T47D (cell line): ENCODE results near the gene CDH16.
"Not testable (repeated sequence)": the region's sequence is repeated elsewhere in the genome, so short reads cannot be mapped to it uniquely, and the experiment has no call there.

Experiments
- DNase-seq, 2 experiments: peaks; one replicate each; pipeline versions ENCODE4 v3.0.0 to v3.0.0-alpha.2; 2011 to 2012; ENCODE audit warnings: low read depth in 1 of 2, low spot score in 1 of 2
- JUND ChIP-seq: IDR thresholded peaks from 2 replicates; pipeline ENCODE4 v1.6.1; 2012; ENCODE audit warnings: low read depth
- in situ Hi-C: cut with HindIII; loops from 2 replicates; pipeline ENCODE4 v1.10.0; 2016; ENCODE audit warnings: low sequenced_read_pairs, low pct_unique_long_range_greater_than_20kb

The CDH16 gene

DNA sequence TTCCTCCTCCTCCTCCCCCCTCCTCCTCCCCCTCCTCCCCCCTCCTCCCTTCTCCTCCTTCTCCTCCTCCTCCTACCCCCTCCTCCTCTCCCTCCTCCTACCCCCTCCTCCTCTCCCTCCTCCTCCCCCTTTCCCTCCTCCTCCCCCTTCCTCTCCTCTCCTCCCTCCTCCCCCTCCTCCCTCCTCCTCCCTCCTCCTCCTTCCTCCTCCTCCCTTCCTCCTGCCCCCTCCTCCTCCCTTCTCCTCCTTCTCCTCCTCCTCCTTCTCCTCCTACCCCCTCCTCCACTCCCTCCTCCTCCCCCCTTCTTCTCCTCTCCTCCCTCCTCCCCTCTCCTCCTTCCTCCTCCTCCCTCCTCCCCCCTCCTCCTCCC is 45.0 kb downstream of the CDH16 start:
- DNase-seq = peak in 1 of 2 experiments; percentile 81
- TF ChIP-seq JUND = no peak
- in situ Hi-C loops = no loop called here

DNA sequence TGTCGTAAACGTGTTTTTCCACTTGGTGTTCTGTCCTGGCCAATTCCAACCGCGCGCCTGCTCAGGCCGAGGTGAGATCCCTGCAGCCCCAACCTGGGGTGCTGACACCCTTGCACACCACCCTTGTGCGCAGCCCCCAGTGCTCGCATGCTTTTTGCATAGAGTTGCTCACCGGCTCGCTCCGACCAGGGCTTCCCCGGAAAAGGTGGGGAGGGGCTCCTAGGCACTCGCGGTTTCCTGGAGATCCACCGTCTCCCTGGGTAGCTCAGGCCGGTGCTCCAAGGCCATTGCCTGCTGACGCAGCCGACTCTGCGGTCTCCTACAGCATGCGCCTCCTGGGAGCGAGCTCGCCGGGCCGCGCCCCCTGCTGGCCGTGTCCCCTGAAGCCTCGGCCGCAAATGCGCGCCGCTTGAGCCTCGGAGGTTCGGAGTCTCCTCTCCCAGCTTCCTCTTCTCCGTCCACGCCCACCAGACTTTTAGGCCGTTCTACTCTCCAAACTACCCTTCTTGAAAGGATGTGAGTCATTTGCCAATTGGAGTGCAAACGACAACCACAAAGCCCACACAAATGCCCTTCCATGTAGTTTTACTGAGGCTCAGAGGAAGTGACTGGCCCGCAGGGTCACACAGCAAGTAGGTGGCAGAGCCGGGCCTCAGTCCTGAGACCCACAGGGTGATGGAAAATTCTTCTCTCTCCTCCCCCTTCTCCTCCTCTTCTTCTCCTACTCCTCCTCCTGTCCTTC is 45.6 kb downstream of the CDH16 start:
- in situ Hi-C loops = no loop called here
- TF ChIP-seq JUND = no peak
- peak; percentile 68 to 89 for DNase-seq

DNA sequence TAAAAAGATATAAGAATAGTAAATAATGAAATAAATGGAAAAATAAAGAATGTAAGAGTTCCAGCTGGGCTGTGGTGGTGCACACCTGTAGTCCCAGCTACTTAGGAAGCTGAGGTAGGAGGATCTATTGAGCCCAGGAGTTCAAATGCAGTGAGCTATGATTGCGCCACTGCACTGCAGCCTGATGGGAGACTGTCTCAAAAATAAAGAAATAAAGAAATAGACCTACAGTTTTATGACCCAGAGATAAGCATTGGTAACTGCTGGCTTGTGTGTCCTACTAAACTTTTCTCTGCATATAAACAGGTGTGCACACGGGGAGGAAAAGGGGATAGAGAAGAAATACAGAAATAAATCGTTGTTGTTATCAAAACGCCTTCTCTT is 46.1 kb downstream of the CDH16 start:
- in situ Hi-C loops = no loop called here
- no peak for TF ChIP-seq JUND
- no peak for DNase-seq

DNA sequence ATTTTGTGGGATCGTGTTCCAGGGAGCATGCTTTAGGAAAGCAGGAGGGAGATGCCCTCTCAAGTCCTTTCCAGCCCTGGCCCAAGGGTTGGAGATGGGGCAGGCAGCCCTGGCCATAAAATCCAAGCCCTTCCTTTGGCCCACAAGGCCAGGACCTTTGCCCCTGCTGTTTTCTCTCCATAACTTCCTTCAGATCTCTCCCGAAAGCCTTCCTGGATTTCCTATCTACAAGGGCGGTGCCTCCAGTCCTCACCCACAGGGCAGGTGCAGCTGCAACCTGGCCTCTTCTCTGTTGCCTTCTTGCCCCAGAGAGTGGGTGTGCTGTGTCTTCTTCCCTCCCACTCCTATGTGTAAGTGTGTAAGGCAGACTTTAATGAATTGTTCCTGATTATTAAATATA is 46.8 kb downstream of the CDH16 start:
- no peak for TF ChIP-seq JUND
- no peak for DNase-seq
- in situ Hi-C loops = no loop called here

DNA sequence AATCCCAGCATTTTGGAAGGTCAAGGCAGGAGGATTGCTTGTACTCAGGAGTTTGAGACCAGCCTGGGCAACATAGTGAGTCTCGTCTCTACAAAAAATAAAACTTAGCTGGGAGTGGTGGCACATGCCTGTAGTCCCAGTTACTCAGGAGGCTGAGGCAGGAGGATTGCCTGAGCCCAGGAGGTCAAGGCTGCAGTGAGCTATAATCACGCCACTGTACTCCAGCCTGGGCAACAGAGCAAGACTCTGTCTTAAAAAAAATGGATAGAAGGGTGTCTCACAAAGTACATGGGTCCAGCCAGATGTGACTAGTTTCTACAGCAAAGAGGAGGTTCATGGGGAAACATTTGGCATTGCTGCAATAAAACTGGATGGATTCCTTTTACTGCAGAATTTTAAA is 47.3 kb downstream of the CDH16 start:
- in situ Hi-C loops, DNase-seq: not testable (repeated sequence)

DNA sequence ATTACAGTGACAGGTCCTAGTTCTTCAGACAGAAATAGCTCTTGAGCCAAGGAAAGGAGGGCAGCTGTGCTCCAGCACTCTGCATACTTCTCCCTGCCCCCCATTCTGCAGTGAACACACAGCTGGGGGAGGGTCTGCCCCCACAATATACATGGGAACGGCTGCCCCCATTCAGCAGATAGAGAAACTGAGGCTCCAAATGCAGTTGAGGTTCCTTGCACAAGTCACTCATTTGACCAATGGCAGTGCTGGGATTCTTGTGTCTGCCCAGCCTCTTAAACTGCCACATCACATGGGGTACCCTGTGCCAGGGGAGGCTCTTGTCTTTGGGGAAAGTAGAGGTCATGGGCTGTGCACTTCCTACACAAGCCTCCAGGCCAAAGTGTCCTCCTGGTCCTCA is 49.3 kb downstream of the CDH16 start:
- in situ Hi-C loops = no loop called here
- no peak for DNase-seq
- TF ChIP-seq JUND = no peak

- no peak for TF ChIP-seq JUND
- DNase-seq = no peak
- in situ Hi-C loops = no loop called here
Measured at GRCh38 chr16:66863707-66864106, 55.0 kb downstream of the CDH16 start.

DNA sequence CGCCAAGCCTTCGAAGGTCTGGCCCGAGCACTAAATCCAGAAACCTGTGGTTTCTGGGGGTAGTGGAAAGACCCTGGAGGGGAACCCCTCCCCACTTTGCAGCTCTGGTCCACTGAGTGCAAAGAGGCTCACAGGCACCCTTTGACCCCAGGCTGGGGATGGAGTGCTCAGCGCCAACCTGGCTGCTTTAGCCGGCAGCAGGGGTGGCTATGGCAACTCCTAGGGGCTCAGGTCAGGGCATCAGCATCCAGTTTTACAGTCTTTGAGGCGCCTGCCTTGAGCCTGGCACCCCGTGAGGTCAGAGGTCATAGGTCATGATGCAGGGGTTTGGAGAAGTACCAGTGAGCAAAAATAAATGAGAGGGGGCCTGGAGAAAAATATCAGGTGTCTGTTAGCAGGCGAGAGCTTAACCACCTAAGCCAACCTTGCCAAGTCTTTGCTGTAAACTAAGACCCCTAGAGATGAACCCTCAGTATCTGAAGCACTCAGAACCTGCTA is 56.6 kb downstream of the CDH16 start:
- in situ Hi-C loops = no loop called here
- no peak for DNase-seq
- no peak for TF ChIP-seq JUND

- no peak for TF ChIP-seq JUND
- no peak for DNase-seq
- in situ Hi-C loops = no loop called here
Measured at GRCh38 chr16:66859397-66860068, 59.2 kb downstream of the CDH16 start.

DNA sequence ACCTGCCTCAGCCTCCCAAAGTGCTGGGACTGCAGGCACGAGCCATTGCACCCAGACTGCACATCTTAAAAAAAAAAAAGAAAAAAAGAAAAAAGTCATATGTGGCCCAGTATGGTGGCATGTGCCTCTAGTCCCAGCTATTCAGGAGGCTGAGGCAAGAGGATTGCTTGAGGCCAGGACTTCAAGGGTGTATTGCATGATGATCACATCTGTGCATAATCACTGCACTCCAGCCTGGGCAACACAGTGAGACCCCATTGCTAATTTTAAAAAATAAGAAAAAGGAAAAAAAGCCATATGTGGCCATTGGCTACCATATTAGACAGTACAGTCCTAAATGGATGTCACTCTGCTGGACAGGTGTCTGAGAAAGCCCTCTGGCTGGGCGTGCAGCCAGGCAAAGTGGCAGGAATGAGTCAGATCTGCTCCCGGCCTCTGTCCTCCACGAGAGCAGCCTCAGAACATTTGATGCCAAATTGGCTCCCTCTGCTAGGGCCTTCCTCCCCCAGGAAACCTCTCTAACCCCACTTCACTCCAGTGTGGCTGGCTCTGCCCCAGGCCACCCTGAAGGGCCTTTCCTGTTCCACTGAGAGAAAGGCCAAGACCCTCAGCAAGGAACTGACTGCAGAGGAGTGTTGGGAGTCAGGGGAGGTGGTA is 59.8 kb downstream of the CDH16 start:
- in situ Hi-C loops = no loop called here
- DNase-seq = no peak
- no peak for TF ChIP-seq JUND
